Glutamatergic neuron (in vitro differentiated cells): ENCODE measurements around the gene PRR29. TPM values are rescaled to one million over a fixed set of nuclear protein-coding genes. Genes with fewer than 3 reads are reported as not detected.
A peak's percentile ranks its signal among the peaks of the same experiment; 100 is the strongest.

Source experiments
- DNase-seq: peaks from one replicate; pipeline ENCODE4 v3.0.0; 2022
- H3K27ac Mint-ChIP-seq: one replicate; pipeline ENCODE4 v1.8.0; 2020; ENCODE audit warnings: mild to moderate bottlenecking, mixed read lengths, inconsistent platforms; ENCODE audit not compliant: unreplicated experiment
- H3K27me3 Mint-ChIP-seq: one replicate; pipeline ENCODE4 v1.8.0; 2020; ENCODE audit warnings: mild to moderate bottlenecking, moderate library complexity, mixed read lengths, inconsistent platforms; ENCODE audit not compliant: unreplicated experiment
- H3K36me3 Mint-ChIP-seq: one replicate; pipeline ENCODE4 v1.8.0; 2020; ENCODE audit warnings: mild to moderate bottlenecking, mixed read lengths, inconsistent platforms; ENCODE audit not compliant: unreplicated experiment
- H3K4me1 Mint-ChIP-seq: one replicate; pipeline ENCODE4 v1.8.0; 2020; ENCODE audit warnings: mild to moderate bottlenecking, low read depth, mixed read lengths, inconsistent platforms; ENCODE audit not compliant: unreplicated experiment
- H3K4me3 Mint-ChIP-seq: one replicate; pipeline ENCODE4 v1.8.0; 2020; ENCODE audit warnings: mild to moderate bottlenecking, mixed read lengths, inconsistent platforms; ENCODE audit not compliant: unreplicated experiment
- H3K9me3 Mint-ChIP-seq: one replicate; pipeline ENCODE4 v1.8.0; 2020; ENCODE audit warnings: mild to moderate bottlenecking, moderate library complexity, mixed read lengths, inconsistent platforms; ENCODE audit not compliant: unreplicated experiment
- total RNA-seq: library from RNA; stranded (reverse); fragmentation: NEBNext Ultra II Directional; extraction: Animal tissue kit (Norgen Biotek cat#: 25700); gene quantifications from one replicate; pipeline ENCODE4 v1.2.1, GENCODE V29; 2021; ENCODE audit not compliant: unreplicated experiment
- TF ChIP-seq, protein P1 (sequence below): fragments of 200-600 bp; sonication (generic); IDR thresholded peaks from one replicate; pipeline ENCODE4 v1.5.0; 2021; ENCODE audit not compliant: partially characterized antibody, unreplicated experiment

Gene PRR29
- total RNA-seq, 1 donor from 2014 or later = not detected

DNA sequence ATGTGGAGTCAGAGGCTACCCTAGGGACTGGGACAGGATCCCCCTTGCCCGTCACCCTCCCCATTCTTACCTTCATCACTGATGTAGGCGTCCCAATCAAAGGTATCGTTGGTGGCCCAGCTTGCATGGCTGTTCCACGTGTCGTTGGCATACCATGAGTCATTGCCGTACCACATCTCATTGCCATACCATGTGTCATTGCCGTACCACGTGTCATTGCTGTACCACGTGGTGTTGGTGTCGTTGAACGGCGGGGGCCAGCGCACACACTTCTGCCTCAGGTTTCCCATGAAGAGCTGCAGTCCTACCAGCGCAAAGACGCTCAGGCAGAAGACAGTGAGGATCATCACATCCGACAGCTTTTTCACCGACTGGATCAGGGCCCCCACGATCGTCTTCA, 30.2 kb upstream of the PRR29 start:
- Mint-ChIP-seq H3K27ac (no peak overlapping the region), H3K4me3 (no peak overlapping the region), H3K27me3 (no peaks in the 10 kb centered on the region), H3K4me1 (peaks cover 1% of the 10 kb centered on the region), H3K36me3 (no peaks in the 10 kb centered on the region), H3K9me3 (peaks cover 3% of the 10 kb centered on the region)
- no peak for DNase-seq
- TF ChIP-seq, protein P1, sequence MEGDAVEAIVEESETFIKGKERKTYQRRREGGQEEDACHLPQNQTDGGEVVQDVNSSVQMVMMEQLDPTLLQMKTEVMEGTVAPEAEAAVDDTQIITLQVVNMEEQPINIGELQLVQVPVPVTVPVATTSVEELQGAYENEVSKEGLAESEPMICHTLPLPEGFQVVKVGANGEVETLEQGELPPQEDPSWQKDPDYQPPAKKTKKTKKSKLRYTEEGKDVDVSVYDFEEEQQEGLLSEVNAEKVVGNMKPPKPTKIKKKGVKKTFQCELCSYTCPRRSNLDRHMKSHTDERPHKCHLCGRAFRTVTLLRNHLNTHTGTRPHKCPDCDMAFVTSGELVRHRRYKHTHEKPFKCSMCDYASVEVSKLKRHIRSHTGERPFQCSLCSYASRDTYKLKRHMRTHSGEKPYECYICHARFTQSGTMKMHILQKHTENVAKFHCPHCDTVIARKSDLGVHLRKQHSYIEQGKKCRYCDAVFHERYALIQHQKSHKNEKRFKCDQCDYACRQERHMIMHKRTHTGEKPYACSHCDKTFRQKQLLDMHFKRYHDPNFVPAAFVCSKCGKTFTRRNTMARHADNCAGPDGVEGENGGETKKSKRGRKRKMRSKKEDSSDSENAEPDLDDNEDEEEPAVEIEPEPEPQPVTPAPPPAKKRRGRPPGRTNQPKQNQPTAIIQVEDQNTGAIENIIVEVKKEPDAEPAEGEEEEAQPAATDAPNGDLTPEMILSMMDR = no peak

GRCh38 chr17:63969278-63969677, 28.9 kb upstream of the PRR29 start:
- Mint-ChIP-seq H3K27ac (no peak overlapping the region), H3K36me3 (no peaks in the 10 kb centered on the region), H3K4me3 (no peak overlapping the region), H3K27me3 (peaks cover under 1% of the 10 kb centered on the region), H3K9me3 (peaks cover 7% of the 10 kb centered on the region), H3K4me1 (peaks cover 1% of the 10 kb centered on the region)
- TF ChIP-seq, protein P1 = no peak
- DNase-seq = no peak

- Mint-ChIP-seq H3K27ac (peak within 1 kb of the TSS; percentile 36), H3K4me3 (no peak within 1 kb of the TSS), H3K9me3 (peaks cover 17% of the 10 kb centered on the region), H3K36me3 (no peaks in the 10 kb centered on the region), H3K4me1 (peaks cover 7% of the 10 kb centered on the region), H3K27me3 (peaks cover 15% of the 10 kb centered on the region)
- DNase-seq = no peak
- TF ChIP-seq, protein P1 = no peak
Observed at GRCh38 chr17:63972796-63973195, 25.4 kb upstream of the PRR29 start, which contains the start of gene SCN4A. TSS of gene SCN4A (minus strand) at chr17:63972918. CDS start at chr17:63972841, 77 bp downstream.

DNA sequence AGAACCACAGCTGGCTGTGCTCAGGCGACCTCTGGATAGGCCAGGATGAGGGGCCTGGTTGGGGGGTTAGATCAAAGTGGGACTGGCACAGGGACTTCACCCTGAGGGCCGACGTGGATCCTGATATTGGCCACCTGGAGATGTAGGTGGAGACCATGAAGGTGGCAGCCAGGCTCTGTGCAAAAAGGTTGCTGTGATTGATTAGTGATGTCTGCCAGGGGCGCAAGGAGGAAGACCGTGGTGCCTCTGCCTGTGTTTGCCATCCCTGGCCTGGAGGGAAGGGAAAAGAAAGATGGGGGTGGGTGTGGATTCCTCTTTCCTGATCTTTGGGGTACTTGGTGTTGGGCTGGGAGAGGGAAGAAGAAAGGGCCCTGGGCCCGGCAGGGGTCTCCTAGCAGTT, 24.9 kb upstream of the PRR29 start:
- H3K27me3 Mint-ChIP-seq = peaks cover 15% of the 10 kb centered on the region
- DNase-seq = no peak
- H3K27ac Mint-ChIP-seq = no peak overlapping the region
- H3K4me1 Mint-ChIP-seq = peaks cover 7% of the 10 kb centered on the region
- no peak overlapping the region for H3K4me3 Mint-ChIP-seq
- peaks cover 17% of the 10 kb centered on the region for H3K9me3 Mint-ChIP-seq
- TF ChIP-seq, protein P1 = no peak
- H3K36me3 Mint-ChIP-seq = no peaks in the 10 kb centered on the region

GRCh38 chr17:63973930-63974593, 24.1 kb upstream of the PRR29 start:
- Mint-ChIP-seq H3K27me3 (peaks cover 15% of the 10 kb centered on the region), H3K27ac (peak overlapping the region; percentile 5), H3K9me3 (peaks cover 17% of the 10 kb centered on the region), H3K36me3 (no peaks in the 10 kb centered on the region), H3K4me3 (no peak overlapping the region), H3K4me1 (peaks cover 7% of the 10 kb centered on the region)
- TF ChIP-seq, protein P1 = no peak
- no peak for DNase-seq
